ENCODE results near the gene PPP1R7. TPM values are rescaled to one million over a fixed set of nuclear protein-coding genes. Genes with fewer than 3 reads are reported as not detected.
"Not testable (repeated sequence)": the region's sequence is repeated elsewhere in the genome, so short reads cannot be mapped to it uniquely, and the experiment has no call there.

Gene PPP1R7, protein sequence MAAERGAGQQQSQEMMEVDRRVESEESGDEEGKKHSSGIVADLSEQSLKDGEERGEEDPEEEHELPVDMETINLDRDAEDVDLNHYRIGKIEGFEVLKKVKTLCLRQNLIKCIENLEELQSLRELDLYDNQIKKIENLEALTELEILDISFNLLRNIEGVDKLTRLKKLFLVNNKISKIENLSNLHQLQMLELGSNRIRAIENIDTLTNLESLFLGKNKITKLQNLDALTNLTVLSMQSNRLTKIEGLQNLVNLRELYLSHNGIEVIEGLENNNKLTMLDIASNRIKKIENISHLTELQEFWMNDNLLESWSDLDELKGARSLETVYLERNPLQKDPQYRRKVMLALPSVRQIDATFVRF
- total RNA-seq, result 10 to 100 TPM; 69.1 to 87.2 (median 73.7) TPM

GRCh38 chr2:241149925-241150659 lies at the start of gene PPP1R7:
Gene PPP1R7 (plus strand): TSS chr2:241150467. CDS start chr2:241150496, 29 bp downstream.
- DNase-seq (ENCODE audit: extremely low spot score), result peak; percentile 99
- TF ChIP-seq EP300 (IDR thresholded peaks at IDR 0.05) (no peak), POLR2AphosphoS5 (IDR thresholded peaks at IDR 0.05) (peak; percentile 70 to 88), POLR2A (IDR thresholded peaks at IDR 0.05; ENCODE audit: low read depth) (peak; percentile 45)
- TF ChIP-seq, protein P1, sequence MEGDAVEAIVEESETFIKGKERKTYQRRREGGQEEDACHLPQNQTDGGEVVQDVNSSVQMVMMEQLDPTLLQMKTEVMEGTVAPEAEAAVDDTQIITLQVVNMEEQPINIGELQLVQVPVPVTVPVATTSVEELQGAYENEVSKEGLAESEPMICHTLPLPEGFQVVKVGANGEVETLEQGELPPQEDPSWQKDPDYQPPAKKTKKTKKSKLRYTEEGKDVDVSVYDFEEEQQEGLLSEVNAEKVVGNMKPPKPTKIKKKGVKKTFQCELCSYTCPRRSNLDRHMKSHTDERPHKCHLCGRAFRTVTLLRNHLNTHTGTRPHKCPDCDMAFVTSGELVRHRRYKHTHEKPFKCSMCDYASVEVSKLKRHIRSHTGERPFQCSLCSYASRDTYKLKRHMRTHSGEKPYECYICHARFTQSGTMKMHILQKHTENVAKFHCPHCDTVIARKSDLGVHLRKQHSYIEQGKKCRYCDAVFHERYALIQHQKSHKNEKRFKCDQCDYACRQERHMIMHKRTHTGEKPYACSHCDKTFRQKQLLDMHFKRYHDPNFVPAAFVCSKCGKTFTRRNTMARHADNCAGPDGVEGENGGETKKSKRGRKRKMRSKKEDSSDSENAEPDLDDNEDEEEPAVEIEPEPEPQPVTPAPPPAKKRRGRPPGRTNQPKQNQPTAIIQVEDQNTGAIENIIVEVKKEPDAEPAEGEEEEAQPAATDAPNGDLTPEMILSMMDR (IDR thresholded peaks at IDR 0.05), result peak in 1 of 3 experiments; percentile 35
- Histone ChIP-seq H3K27ac (replicated peaks in 1 of 4) (peak within 1 kb of the TSS; percentile 79 to 87 (median 86)), H3K4me3 (peak within 1 kb of the TSS; percentile 74 to 100 (median 94)), H3K9me3 (no peaks in the 10 kb centered on the region), H3K4me1 (peaks cover 11 to 33% (median 24%) of the 10 kb centered on the region in 4 donors), H3K36me3 (peaks cover 0 to 21% (median 15%) of the 10 kb centered on the region in 4 donors), H3K27me3 (no peaks in the 10 kb centered on the region)
- 0% methylated on average over 10 of the region's 73 CpGs for WGBS
- intact Hi-C loops (cut with DNase I), result loop anchor here (5.0 kb wide), 2 partner anchors 48 to 67 kb away; partner anchors contain the start of gene MTERF4

- TF ChIP-seq POLR2A (IDR thresholded peaks at IDR 0.05; ENCODE audit: low read depth) (no peak), EP300 (IDR thresholded peaks at IDR 0.05) (no peak), POLR2AphosphoS5 (IDR thresholded peaks at IDR 0.05) (peak; percentile 78 to 93)
- TF ChIP-seq, protein P1 (IDR thresholded peaks at IDR 0.05), result peak in 1 of 3 experiments; percentile 21
- 0% methylated on average over 24 of the region's 56 CpGs for WGBS
- H3K36me3 ChIP-seq, result peaks cover under 1 to 26% (median 24%) of the 10 kb centered on the region in 4 donors
- intact Hi-C loops (cut with DNase I), result loop anchor here (5.0 kb wide), 1 partner anchor 50 kb away; the partner anchor contains the start of gene PPP1R7
- H3K9me3 ChIP-seq, result no peaks in the 10 kb centered on the region
- DNase-seq (ENCODE audit: extremely low spot score), result peak; percentile 97
- H3K27me3 ChIP-seq, result no peaks in the 10 kb centered on the region
- peak within 1 kb of the TSS; percentile 85 to 88 (median 87) for H3K27ac ChIP-seq (replicated peaks in 1 of 4)
- peak within 1 kb of the TSS; percentile 76 to 90 (median 84) for H3K4me3 ChIP-seq
- peaks cover 18 to 43% (median 25%) of the 10 kb centered on the region in 4 donors for H3K4me1 ChIP-seq
These were observed 47.9 kb upstream of the PPP1R7 start, which contains the start of gene MTERF4 for GRCh38 chr2:241102239-241102803. Gene MTERF4 (minus strand): TSS chr2:241102287. CDS start chr2:241102273, 14 bp downstream.

DNA sequence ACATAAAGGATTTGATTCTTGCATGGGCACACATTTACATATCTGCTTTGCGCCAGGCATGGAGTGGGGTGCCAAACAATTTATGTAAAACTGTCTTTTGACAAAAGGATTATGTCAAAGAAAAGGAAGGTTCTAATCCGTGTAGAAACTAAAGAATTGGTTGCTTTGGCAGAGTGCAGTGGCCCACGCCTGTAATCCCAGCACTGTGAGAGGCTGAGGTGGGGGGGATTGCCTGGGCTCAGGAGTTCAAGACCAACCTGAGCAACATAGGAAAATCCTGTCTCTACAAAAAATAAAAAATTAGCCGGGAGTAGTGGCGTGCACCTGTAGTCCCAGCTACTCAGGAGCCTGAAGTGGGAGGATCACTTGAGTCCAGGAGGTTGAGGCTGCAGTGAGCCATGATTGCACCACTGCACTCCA lies 47.1 kb upstream of the PPP1R7 start:
- H3K36me3 ChIP-seq, result peaks cover 0 to 19% (median 17%) of the 10 kb centered on the region in 4 donors
- WGBS, result 44% methylated on average over 5 of the region's 5 CpGs
- peaks cover 18 to 41% (median 25%) of the 10 kb centered on the region in 4 donors for H3K4me1 ChIP-seq
- no peak for DNase-seq (ENCODE audit: extremely low spot score)
- TF ChIP-seq POLR2AphosphoS5 (IDR thresholded peaks at IDR 0.05) (no peak), POLR2A (IDR thresholded peaks at IDR 0.05; ENCODE audit: low read depth) (no peak), EP300 (IDR thresholded peaks at IDR 0.05) (no peak)
- TF ChIP-seq, protein P1 (IDR thresholded peaks at IDR 0.05), result no peak
- H3K4me3 ChIP-seq, result peak overlapping the region; percentile 76 to 90 (median 84)
- peak overlapping the region in 3 of 4 donors; percentile 86 to 88 (median 88) for H3K27ac ChIP-seq (replicated peaks in 1 of 4)
- no peaks in the 10 kb centered on the region for H3K27me3 ChIP-seq
- no peaks in the 10 kb centered on the region for H3K9me3 ChIP-seq
- intact Hi-C loops (cut with DNase I), result loop anchor here (5.0 kb wide), 1 partner anchor 49 kb away; the partner anchor contains the start of gene PPP1R7

DNA sequence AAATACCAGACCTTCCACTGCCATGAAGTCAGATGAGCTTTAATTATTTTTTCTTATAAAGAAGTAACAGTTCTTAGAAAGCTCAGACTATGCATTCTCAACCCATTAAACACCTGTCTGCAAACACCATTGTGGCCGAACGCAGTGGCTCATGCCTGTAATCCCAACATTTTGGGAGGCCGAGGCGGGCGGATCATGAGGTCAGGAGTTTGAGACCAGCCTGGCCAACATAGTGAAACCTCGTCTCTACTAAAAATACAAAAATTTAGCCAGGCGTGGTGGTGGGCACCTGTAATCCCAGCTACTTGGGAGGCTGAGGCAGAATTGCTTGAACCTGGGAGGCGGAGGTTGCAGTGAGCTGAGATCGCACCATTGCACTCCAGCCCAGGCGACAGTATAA lies 45.7 kb upstream of the PPP1R7 start:
- H3K4me3 ChIP-seq; H3K36me3 ChIP-seq; H3K27me3 ChIP-seq; DNase-seq (ENCODE audit: extremely low spot score); H3K27ac ChIP-seq (replicated peaks in 1 of 4); H3K9me3 ChIP-seq: not testable (repeated sequence)
- intact Hi-C loops (cut with DNase I), result loop anchor here (5.0 kb wide), 1 partner anchor 48 kb away; the partner anchor contains the start of gene PPP1R7
- H3K4me1 ChIP-seq, result peaks cover 18 to 32% (median 25%) of the 10 kb centered on the region in 4 donors
- WGBS, result 91% methylated on average over 10 of the region's 10 CpGs

Data from esophagus muscularis mucosa (tissue), 4 donors.